AG20443 (cell line): ENCODE data around the gene ZNF862.
A peak's percentile ranks its signal among the peaks of the same experiment; 100 is the strongest.
"Not testable (repeated sequence)": the region's sequence is repeated elsewhere in the genome, so short reads cannot be mapped to it uniquely, and the experiment has no call there.

ENCODE experiments used
- DNase-seq: peaks from one replicate; pipeline ENCODE4 v3.0.0; 2012; ENCODE audit warnings: low spot score, mixed read lengths

Gene ZNF862

GRCh38 chr7:149824748-149825566 lies 13.2 kb upstream of the ZNF862 start:
- DNase-seq = no peak

- DNase-seq = no peak
Measured at GRCh38 chr7:149825567-149826343, 12.4 kb upstream of the ZNF862 start.

DNA sequence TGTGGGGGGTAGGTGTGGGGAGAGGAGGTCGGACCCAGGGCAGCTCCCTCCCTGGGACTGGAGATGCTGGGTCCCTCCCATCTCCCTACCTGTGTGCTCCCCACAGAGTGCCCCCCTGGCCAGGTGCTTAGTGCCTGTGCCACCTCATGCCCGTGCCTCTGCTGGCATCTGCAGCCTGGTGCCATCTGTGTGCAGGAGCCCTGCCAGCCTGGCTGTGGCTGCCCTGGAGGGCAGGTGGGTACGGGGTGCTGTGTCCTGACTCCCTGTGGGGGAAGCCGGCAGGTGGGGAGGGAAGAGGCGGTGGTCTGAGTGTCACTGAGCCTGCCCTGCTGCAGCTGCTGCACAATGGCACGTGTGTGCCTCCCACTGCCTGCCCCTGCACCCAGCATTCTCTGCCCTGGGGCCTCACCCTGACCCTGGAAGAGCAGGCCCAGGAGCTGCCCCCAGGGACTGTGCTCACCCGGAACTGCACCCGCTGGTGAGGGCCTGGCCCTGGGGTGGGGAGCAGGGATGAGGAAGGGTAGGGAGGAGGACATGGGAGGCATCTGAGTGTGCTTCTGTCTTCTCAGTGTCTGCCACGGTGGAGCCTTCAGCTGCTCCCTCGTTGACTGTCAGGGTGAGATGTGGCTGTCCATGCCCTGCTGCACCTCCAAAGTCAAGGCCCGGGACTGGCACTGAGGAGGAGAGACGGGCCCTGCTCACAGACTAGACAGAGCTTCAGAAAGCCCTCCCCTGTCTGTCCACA lies 11.7 kb upstream of the ZNF862 start:
- DNase-seq = no peak

DNA sequence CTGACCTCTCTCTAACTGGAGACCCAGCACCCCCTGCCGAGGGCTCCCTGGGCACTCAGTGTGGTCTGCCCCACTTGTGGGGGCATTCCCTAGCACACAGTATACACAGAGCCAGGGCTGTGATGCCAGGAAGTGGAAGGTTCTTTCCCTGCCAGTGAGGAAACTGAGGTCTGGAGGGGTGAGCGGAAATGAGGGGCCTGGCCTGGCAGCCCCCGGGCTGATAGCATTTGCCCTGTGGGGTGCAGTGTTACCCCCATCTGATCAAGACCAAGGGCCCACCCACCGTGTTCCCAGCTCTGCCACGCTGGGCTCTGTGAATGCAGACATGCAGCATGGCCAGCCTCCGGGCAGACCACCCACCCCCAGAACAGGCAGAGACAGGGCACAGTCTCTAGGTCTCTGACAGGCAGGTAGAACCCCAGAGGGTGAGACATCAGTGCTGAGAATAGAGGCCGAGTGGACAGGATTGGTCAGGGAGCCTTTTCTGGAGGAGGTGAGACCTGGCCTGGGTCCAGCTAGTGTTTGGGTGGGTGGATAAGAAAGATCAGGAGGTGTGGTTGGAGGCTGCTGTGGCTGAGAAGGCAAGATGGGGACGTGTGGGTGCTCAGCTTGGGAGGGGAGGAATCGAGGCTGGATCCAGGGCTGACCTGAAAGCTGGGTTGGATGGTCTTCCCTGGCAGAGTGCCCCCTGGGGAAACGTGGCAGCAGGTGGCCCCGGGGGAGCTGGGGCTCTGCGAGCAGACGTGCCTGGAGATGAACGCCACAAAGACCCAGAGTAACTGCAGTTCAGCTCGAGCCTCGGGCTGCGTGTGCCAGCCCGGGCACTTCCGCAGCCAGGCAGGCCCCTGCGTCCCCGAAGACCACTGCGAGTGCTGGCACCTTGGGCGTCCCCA lies 10.8 kb upstream of the ZNF862 start:
- DNase-seq = no peak

DNA sequence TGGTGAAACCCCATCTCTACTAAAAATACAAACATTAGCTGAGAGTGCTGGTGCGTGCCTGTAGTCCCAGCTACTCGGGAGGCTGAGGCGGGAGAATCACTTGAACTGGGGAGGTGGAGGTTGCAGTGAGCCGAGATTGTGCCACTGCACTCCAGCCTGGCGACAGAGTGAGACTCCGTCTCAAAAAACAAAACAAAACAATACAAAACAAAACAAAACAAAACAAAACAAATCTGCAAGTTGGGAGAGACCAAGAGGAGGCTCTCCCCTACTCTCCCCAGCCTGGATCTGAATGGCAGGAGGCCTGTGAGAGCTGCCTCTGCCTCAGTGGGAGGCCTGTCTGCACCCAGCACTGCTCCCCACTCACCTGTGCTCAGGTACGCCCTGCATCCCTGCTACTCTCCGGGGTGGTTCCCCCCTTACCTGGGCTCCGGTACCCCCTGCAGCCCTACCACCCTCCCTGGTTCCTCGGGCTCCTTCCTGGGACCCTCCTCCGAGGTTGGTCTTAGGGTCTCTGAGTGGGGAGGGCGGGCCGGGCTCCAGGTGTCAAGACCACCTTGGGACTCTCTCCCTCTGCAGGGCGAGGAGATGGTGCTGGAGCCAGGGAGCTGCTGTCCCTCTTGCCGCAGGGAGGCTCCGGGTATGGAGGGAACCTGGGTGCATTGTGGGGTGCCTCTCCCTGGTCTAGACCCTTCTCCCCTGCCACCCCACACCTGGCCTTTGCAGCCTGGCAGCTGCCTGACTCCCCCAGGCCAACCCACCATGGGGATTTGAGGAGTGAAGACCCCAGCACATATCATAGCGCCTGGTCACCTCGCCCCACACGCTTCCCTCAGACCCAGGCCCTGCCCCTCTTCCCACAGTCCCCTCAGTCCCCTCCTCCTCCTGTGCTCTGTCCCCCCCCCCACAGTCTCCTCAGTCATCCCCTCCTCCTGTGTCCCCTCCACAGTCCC lies 9.5 kb upstream of the ZNF862 start:
- DNase-seq = no peak

GRCh38 chr7:149830527-149830926 lies 7.6 kb upstream of the ZNF862 start:
- DNase-seq = not testable (repeated sequence)

GRCh38 chr7:149830997-149831740 lies 7.0 kb upstream of the ZNF862 start:
- DNase-seq = no peak

GRCh38 chr7:149831741-149832219 lies 6.4 kb upstream of the ZNF862 start:
- DNase-seq = no peak

DNA sequence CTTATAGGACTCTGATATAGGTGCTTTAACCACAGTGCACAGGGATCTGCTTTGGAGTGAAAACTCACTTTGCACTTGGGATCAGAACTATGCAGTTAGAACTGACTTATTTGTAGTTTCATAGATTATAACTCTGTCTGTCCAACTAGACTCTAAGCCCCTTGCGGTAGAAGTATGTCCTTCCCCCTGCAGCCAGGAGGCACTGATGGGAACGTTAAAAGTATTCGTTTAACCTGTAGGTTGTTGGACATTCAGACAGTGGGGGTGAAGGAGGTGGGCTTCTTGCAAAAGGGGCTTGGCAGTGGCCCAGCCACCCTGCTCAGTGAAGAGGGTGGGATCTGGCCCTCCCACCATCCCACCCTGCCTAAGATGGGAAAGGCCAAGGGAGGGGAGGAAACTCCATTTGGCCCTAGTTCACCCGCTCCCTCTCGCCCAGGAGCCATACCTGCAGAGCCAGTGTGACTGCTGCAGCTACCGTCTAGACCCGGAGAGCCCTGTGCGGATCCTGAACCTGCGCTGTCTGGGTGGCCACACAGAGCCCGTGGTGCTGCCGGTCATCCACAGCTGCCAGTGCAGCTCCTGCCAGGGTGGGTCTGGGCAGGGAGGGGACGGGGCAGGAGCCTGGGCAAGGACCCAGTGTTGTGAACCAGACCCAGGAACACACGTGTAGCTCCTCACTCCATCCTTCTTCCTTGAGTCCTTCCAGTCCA lies 5.7 kb upstream of the ZNF862 start:
- no peak for DNase-seq

DNA sequence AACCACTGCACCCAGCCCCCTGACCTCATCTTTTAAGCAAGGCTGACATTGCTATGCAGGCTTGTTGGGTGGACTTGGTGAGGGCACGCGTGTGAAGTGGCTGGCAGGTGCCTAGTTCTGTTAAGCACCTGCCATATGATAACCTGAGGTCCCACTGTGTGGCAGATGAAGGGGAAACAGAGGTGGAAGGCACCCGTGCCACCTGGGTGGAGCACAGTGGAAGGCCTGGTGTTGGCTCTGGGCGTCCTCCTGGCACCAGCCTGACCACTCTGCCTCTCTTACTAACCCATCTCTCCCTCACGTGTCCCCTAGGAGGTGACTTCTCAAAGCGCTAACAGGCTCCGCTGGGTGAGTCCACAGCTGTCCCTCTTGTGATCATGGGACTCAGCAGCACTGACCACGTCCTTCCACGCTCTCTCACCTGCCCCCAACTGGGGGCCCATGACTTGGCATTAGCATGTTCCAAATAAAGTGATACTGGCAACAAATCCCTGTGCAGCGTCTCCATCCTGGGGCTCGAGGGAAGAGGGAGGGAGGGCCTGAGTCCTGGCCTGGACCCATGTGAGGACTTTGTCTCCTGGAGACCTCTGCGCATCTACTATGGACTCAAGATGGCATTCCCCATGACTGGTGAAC lies 4.6 kb upstream of the ZNF862 start:
- DNase-seq = no peak

- DNase-seq = no peak
Measured at GRCh38 chr7:149834601-149835000, 3.6 kb upstream of the ZNF862 start.

DNA sequence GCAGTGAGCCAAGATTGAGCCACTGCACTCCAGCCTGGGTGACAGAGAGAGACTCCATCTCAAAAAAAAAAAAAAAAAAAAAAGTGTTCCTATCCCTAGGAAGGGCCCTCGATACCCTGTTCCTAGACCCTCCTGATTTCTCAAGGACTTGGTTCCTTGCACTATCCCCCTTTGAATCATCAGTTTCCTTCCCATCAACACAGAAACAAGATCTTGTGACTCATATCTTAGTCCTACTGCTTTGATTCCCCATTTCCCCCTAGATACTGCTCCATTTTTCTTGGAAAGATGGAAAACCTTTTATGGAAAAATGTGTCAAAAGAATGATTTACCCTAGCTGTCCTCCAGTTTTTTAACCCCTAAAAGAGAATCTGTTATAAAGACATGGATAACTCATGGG lies 1.7 kb upstream of the ZNF862 start:
- DNase-seq = no peak

DNA sequence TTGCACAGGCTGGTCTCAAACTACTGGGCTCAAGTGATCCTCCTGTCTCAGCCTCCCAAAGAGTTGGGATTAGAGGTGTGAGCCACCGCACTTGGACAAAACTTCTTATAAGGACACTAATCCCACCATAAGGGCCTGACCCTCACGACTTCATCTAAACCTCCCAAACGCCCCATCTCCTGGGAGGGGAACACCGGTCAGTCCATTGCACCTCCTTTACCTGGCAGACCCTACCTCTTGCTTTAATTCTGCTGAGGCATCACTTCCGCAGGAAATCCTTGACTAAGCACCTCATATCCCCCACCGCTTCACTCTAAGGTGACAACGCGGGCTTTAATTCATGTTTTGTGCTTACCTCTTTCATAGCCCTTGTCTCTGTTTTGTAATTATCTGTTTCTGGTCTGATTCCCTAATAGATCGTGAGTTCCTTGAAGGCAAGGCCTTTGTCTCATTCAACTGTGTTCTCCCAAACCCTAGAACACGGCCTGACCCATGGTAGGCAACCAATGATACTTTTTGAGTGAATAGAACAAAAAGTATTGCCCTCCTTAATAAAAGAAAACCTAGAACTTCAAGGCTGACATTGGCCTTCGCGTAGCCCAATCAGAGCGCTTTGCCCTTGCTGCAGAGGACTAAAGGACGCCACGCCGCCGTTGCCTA lies 481 bp upstream of the ZNF862 start:
- DNase-seq = no peak

DNA sequence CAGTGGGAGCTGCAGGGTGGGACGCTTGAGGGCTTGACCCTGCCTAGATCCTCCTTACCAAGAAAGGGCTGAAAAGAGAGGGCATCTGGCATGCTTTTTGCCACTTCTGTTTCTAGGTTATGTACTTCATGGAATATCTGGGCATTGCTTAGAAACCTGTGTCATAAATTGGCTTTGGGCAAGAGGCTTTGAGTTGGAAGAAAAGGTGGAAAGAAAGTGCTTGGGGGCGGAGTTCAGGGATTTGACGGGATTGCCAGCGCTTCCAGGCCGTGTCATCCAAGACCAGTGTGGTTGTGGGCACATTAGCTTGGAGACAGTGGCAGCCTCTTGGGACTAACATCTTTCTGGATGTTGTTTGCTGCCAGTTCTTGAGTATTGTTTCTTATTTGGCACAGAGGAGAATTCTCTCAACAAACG lies 825 bp downstream of the ZNF862 start:
- peak; percentile 49 for DNase-seq

GRCh38 chr7:149839933-149840332 lies 1.8 kb downstream of the ZNF862 start:
- DNase-seq = no peak

GRCh38 chr7:149843566-149843965 lies 5.4 kb downstream of the ZNF862 start:
- no peak for DNase-seq

GRCh38 chr7:149844445-149844844 lies 6.3 kb downstream of the ZNF862 start:
- DNase-seq = no peak
